SK-N-SH (cell line): ENCODE measurements around the gene ZNF580. TPM values are rescaled to one million over a fixed set of nuclear protein-coding genes. Genes with fewer than 3 reads are reported as not detected.

Experiments
- CTCF ChIA-PET: fragments of 300-600, 350-600 bp; formaldehyde crosslinking; extraction: SDS; loops from one replicate; lab custom pipeline; 2021; lab: Yijun Ruan, JAX
- POLR2A ChIA-PET: fragments of 350-600 bp; sonication (Branson Sonifier 250); formaldehyde crosslinking; extraction: SDS; loops from one replicate; lab custom pipeline; 2020; ENCODE audit warnings: antibody characterized with exemption, inconsistent platforms; lab: Yijun Ruan, JAX
- DNase-seq: peaks from one replicate; pipeline ENCODE4 v3.0.0; 2012
- H2AFZ ChIP-seq: fragments of 200-600 bp; sonication (generic); 2 replicates; pipeline ENCODE4 v1.8.1; 2016; ENCODE audit warnings: antibody characterized with exemption, mild to moderate bottlenecking, low read depth
- H3F3A ChIP-seq: fragments of 200-600 bp; sonication (generic); replicated peaks from 2 replicates; pipeline ENCODE3; 2016; ENCODE audit warnings: antibody characterized with exemption, mild to moderate bottlenecking; ENCODE audit not compliant: insufficient read depth
- H3K27ac ChIP-seq, 2 experiments: fragments of 200-500 bp in 1 of 2; fragments of 200-600 bp in 1 of 2; sonication (Bioruptor generic) in 1 of 2; sonication (generic), shearing (Covaris generic) in 1 of 2; 2 replicates each; pipeline versions ENCODE4 v1.5.1 to v1.6.1; 2014 to 2016; ENCODE audit warnings: low read depth in 2 of 2, inconsistent platforms in 1 of 2, low read length in 1 of 2, mild to moderate bottlenecking in 1 of 2, mixed read lengths in 1 of 2
- H3K27me3 ChIP-seq: fragments of 200-600 bp; sonication (generic), shearing (Covaris generic); 2 replicates; pipeline ENCODE4 v1.6.1; 2016; ENCODE audit warnings: mixed run types; ENCODE audit not compliant: insufficient read depth
- H3K36me3 ChIP-seq, 2 experiments: fragments of 200-500 bp in 1 of 2; fragments of 200-600 bp in 1 of 2; sonication (Bioruptor generic) in 1 of 2; sonication (generic) in 1 of 2; replicated peaks in 1 of 2; 2 replicates each; pipeline versions ENCODE3 to v1.5.1; 2014 to 2016; ENCODE audit warnings: low read length in 1 of 2, mild to moderate bottlenecking in 1 of 2; ENCODE audit not compliant: insufficient read depth in 2 of 2, control insufficient read depth in 1 of 2
- H3K4me1 ChIP-seq, 2 experiments: fragments of 200-500 bp in 1 of 2; fragments of 200-600 bp in 1 of 2; sonication (Bioruptor generic) in 1 of 2; sonication (generic), shearing (Covaris generic) in 1 of 2; 2 replicates each; pipeline versions ENCODE4 v1.5.1 to v1.6.1; 2014 to 2016; ENCODE audit warnings: low read depth in 1 of 2, low read length in 1 of 2, mixed run types in 1 of 2; ENCODE audit not compliant: insufficient read depth in 2 of 2, control insufficient read depth in 1 of 2
- H3K4me2 ChIP-seq: fragments of 200-600 bp; sonication (generic), shearing (Covaris generic); 2 replicates; pipeline ENCODE4 v1.6.1; 2017; ENCODE audit warnings: mixed run types
- H3K4me3 ChIP-seq, 2 experiments: fragments of 200-500 bp in 1 of 2; fragments of 200-600 bp in 1 of 2; sonication (Bioruptor generic) in 1 of 2; sonication (generic), shearing (Covaris generic) in 1 of 2; 2 replicates each; pipeline versions ENCODE4 v1.5.1 to v1.8.1; 2014 to 2016; ENCODE audit warnings: low read depth in 2 of 2, inconsistent platforms in 1 of 2, low read length in 1 of 2, mild to moderate bottlenecking in 1 of 2, mixed read lengths in 1 of 2, moderate library complexity in 1 of 2
- H3K79me2 ChIP-seq: fragments of 200-600 bp; sonication (generic); 2 replicates; pipeline ENCODE4 v1.8.1; 2017; ENCODE audit warnings: mild to moderate bottlenecking; ENCODE audit not compliant: insufficient read depth
- H3K9ac ChIP-seq: fragments of 200-600 bp; sonication (generic); 2 replicates; pipeline ENCODE4 v1.6.1; 2017; ENCODE audit warnings: mixed run types
- H3K9me2 ChIP-seq: fragments of 200-600 bp; sonication (generic); 2 replicates; pipeline ENCODE4 v1.6.1; 2017; ENCODE audit warnings: mixed run types
- H3K9me3 ChIP-seq: fragments of 200-600 bp; sonication (generic); 2 replicates; pipeline ENCODE4 v1.6.1; 2017; ENCODE audit warnings: mixed run types, mild to moderate bottlenecking, moderate library complexity
- H4K20me1 ChIP-seq: fragments of 200-600 bp; sonication (generic); 2 replicates; pipeline ENCODE4 v1.6.1; 2017; ENCODE audit warnings: mild to moderate bottlenecking, mixed run types; ENCODE audit not compliant: insufficient read depth
- CHD2 ChIP-seq: fragments of 150-350 bp; IDR thresholded peaks from 2 replicates; pipeline ENCODE4 v1.6.1; 2018; ENCODE audit warnings: low read length; ENCODE audit not compliant: partially characterized antibody
- EZH2phosphoT487 ChIP-seq: fragments of 200-600 bp; sonication (generic); IDR thresholded peaks from 2 replicates; pipeline ENCODE4 v1.6.1; 2017; ENCODE audit warnings: low read depth, mixed run types, mild to moderate bottlenecking, antibody characterized with exemption, moderate library complexity, borderline replicate concordance
- FOXM1 ChIP-seq: IDR thresholded peaks from 2 replicates; pipeline ENCODE4 v1.4.0; 2012; ENCODE audit warnings: low read depth, mild to moderate bottlenecking
- GABPA ChIP-seq: IDR thresholded peaks from 2 replicates; pipeline ENCODE4 v1.4.0; 2012; ENCODE audit warnings: low read depth, mild to moderate bottlenecking
- MEF2A ChIP-seq: IDR thresholded peaks from 2 replicates; pipeline ENCODE4 v1.4.0; 2012; ENCODE audit warnings: low read depth, borderline replicate concordance
- MXI1 ChIP-seq: IDR thresholded peaks from 2 replicates; pipeline ENCODE4 v1.6.1; 2012; ENCODE audit warnings: mild to moderate bottlenecking, low read depth, low read length, improper control_type of control experiment
- POLR2AphosphoS5 ChIP-seq: IDR thresholded peaks from 2 replicates; pipeline ENCODE4 v1.6.1; 2012; ENCODE audit warnings: low read depth, low read length
- RAD21 ChIP-seq: IDR thresholded peaks from 2 replicates; pipeline ENCODE4 v1.6.1; 2012; ENCODE audit warnings: mild to moderate bottlenecking, low read length
- RFX5 ChIP-seq: IDR thresholded peaks from 2 replicates; pipeline ENCODE4 v1.6.1; 2012; ENCODE audit warnings: mild to moderate bottlenecking, improper control_type of control experiment, low read length
- SIN3A ChIP-seq: IDR thresholded peaks from 2 replicates; pipeline ENCODE4 v1.6.1; 2012; ENCODE audit warnings: low read depth, mild to moderate bottlenecking, low read length, moderate library complexity, borderline replicate concordance
- SMC3 ChIP-seq: IDR thresholded peaks from 2 replicates; pipeline ENCODE4 v1.6.1; 2012; ENCODE audit warnings: low read depth, low read length, improper control_type of control experiment
- TEAD4 ChIP-seq: IDR thresholded peaks from 2 replicates; pipeline ENCODE4 v1.4.0; 2012; ENCODE audit warnings: mild to moderate bottlenecking, borderline replicate concordance; ENCODE audit not compliant: insufficient read depth
- WGBS: methylation state at CpG from one replicate; pipeline ENCODE4 v1.1.6; 2017; ENCODE audit warnings: low lambda C conversion rate; 5-methylcytosine and 5-hydroxymethylcytosine counted together
- polyA plus RNA-seq, 3 experiments: library from polyadenylated mRNA; depleted of rRNA; stranded (reverse); fragments of >200 nt; gene quantifications; 2 replicates each; pipeline ENCODE4 v1.2.3, GENCODE V29; 2012
- TF ChIP-seq, protein P1 (sequence below): IDR thresholded peaks from 2 replicates; pipeline ENCODE4 v1.4.0; 2012; ENCODE audit warnings: low read depth, borderline replicate concordance
- TF ChIP-seq, protein P2 (sequence below): IDR thresholded peaks from 2 replicates; pipeline ENCODE4; 2012
- TF ChIP-seq, protein P3 (sequence below): fragments of 200-600 bp; sonication (generic); IDR thresholded peaks from 2 replicates; pipeline ENCODE4 v1.6.1; 2017; ENCODE audit warnings: antibody characterized with exemption, mild to moderate bottlenecking, moderate library complexity
- TF ChIP-seq, protein P4 (sequence below): fragments of 150-350 bp; IDR thresholded peaks from 2 replicates; pipeline ENCODE4 v1.6.1; 2016; ENCODE audit warnings: mild to moderate bottlenecking, low read depth, low read length

The ZNF580 gene
- polyA plus RNA-seq, 1 of the 3 experiments (the other 2 are of a cell fraction), result 21.9 TPM

DNA sequence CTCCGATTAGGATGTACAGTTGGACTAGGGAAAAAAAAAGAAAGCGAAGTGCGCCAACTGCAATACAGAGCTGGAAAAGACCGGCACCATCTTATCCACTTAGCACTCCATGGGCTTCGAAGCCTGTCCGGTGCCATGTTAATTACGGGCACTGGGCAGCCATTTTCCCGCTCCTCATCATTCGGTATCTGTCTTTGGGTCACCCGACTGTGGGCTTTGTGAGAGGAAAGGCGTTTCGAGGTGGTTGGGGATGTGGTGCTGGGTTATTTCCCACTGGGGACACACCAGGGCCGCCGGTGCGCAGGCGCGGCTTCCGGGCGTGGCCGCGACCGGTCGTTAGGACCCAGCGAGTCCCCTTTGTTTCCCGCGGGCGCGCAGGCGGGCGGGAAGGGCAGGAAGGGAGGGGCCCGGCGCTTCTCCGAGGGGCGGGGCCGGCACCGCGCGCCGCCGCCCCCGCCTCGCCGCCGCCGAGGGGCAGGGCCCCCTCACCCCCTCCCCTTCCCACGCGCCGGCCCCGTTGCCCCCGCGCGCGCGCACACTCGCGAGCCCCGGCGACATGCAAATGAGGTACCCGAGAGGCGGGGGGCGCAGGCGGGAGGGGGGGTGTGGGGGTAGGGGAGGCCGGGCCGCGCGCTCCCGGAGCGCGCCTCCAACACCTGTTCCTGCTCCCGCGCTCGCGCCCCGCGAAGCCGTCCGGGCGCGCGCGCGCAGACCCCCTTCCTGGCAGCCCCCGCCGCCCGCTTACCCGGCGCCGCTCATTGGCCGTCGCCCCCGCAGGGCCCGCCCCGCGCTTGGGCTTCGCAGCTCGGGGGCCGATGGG lies 40.8 kb upstream of the ZNF580 start, which contains the start of gene ZNF524 (continued):
- TF ChIP-seq EZH2phosphoT487 (no peak), MEF2A (no peak), CHD2 (peak; percentile 73), RFX5 (no peak)
- TF ChIP-seq, protein P1, sequence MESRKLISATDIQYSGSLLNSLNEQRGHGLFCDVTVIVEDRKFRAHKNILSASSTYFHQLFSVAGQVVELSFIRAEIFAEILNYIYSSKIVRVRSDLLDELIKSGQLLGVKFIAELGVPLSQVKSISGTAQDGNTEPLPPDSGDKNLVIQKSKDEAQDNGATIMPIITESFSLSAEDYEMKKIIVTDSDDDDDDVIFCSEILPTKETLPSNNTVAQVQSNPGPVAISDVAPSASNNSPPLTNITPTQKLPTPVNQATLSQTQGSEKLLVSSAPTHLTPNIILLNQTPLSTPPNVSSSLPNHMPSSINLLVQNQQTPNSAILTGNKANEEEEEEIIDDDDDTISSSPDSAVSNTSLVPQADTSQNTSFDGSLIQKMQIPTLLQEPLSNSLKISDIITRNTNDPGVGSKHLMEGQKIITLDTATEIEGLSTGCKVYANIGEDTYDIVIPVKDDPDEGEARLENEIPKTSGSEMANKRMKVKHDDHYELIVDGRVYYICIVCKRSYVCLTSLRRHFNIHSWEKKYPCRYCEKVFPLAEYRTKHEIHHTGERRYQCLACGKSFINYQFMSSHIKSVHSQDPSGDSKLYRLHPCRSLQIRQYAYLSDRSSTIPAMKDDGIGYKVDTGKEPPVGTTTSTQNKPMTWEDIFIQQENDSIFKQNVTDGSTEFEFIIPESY, result peak; percentile 47; the same call in 1 of the 2 replicates
- TF ChIP-seq, protein P2, sequence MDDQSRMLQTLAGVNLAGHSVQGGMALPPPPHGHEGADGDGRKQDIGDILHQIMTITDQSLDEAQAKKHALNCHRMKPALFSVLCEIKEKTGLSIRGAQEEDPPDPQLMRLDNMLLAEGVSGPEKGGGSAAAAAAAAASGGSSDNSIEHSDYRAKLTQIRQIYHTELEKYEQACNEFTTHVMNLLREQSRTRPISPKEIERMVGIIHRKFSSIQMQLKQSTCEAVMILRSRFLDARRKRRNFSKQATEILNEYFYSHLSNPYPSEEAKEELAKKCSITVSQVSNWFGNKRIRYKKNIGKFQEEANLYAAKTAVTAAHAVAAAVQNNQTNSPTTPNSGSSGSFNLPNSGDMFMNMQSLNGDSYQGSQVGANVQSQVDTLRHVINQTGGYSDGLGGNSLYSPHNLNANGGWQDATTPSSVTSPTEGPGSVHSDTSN, result peak; percentile 41; the same call in 1 of the 2 replicates

DNA sequence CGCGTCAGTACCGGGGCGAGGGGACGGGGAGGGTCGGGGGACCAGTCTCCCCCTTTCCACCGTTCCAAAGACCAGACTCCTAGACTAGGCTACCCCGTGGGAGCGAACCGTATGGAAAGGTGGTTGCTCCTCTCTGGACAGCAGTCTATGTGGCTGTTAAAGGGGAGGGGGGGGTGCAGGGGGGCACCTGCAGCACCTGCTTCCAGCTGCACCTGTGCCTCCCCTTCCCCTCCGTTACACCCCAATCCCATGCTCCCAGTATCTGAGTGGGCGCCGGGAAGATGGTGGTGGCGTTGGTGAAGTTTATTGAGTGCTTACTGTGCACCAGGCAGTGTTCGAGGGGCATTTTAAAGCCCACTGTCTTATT lies 40.2 kb upstream of the ZNF580 start:
- Histone ChIP-seq H3K9ac (peak overlapping the region; percentile 99), H3K9me3 (no peaks in the 10 kb centered on the region), H3K4me3 (peak overlapping the region; percentile 67 to 91), H3K36me3 (peaks cover 14% of the 10 kb centered on the region in 2 experiments), H3K4me1 (peaks cover 9 to 17% of the 10 kb centered on the region in 2 experiments; a peak in 3 of 4 replicates), H3K27me3 (no peaks in the 10 kb centered on the region)
- TF ChIP-seq POLR2AphosphoS5 (peak; percentile 60; the same call in 1 of the 2 replicates), FOXM1 (no peak)
- TF ChIP-seq, all 33 proteins: peak for 1
- peaks cover 20% of the 10 kb centered on the region for H3K79me2 ChIP-seq
- H4K20me1 ChIP-seq, result no peaks in the 10 kb centered on the region
- WGBS, result 12% methylated on average over 6 of the region's 15 CpGs
- H3K27ac ChIP-seq, result peak overlapping the region; percentile 98 to 99
- CTCF ChIA-PET, result interaction anchor here (1.2 to 1.8 kb wide), 4 partner anchors 32 to 460 kb away, joined by 3 to 5 read pairs (median 4); partner anchors contain the start of gene ZNF628
- no peaks in the 10 kb centered on the region for H3K9me2 ChIP-seq
- H2AFZ ChIP-seq, result peak overlapping the region; percentile 32; the same call in 1 of the 2 replicates
- POLR2A ChIA-PET, result interaction anchor here (0.8 to 2.1 kb wide), 7 partner anchors 20 to 124 kb away, joined by 3 to 7 read pairs (median 4); partner anchors contain the start of genes NAT14, U2AF2, ZNF579 and ZNF628
- H3F3A ChIP-seq, result peaks cover 26% of the 10 kb centered on the region
- no peak for DNase-seq
- H3K4me2 ChIP-seq, result peak overlapping the region; percentile 94

DNA sequence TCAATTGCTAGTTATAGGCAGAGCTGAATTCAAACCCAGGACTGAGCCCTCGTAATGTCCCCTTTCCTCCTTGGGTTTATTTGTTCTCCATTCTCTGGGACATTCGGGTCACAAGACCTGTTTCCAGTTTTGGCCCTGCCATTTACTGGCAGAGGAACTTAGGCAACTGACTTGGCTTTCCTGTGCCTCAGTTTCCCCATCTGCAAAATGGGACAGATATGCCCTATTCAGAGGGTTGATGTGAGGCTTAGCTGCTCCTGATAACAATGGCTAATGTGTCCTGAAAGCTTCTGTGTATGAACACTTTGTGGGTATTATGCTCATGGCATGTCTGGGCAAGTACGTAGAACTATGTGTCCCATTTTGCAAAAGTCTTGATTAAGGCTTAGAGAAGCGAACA lies 39.7 kb upstream of the ZNF580 start:
- peaks cover 9 to 17% of the 10 kb centered on the region in 2 experiments; a peak in 3 of 4 replicates for H3K4me1 ChIP-seq
- H3K9me2 ChIP-seq, result no peaks in the 10 kb centered on the region
- DNase-seq, result no peak
- POLR2A ChIA-PET, result interaction anchor here (0.8 to 2.1 kb wide), 3 partner anchors 20 to 124 kb away, joined by 3 to 7 read pairs (median 4); partner anchors contain the start of genes NAT14, ZNF579 and ZNF628
- peak overlapping the region; percentile 98 to 99; a peak in 3 of 4 replicates for H3K27ac ChIP-seq
- H3K79me2 ChIP-seq, result peaks cover 24% of the 10 kb centered on the region
- peaks cover 10 to 12% of the 10 kb centered on the region in 2 experiments for H3K36me3 ChIP-seq
- H3K4me2 ChIP-seq, result peak overlapping the region; percentile 94
- CTCF ChIA-PET, result interaction anchor here (1.2 to 1.8 kb wide), 3 partner anchors 31 to 460 kb away, joined by 3 to 5 read pairs (median 4); no protein-coding TSS in a partner anchor
- no peak overlapping the region for H2AFZ ChIP-seq
- no peaks in the 10 kb centered on the region for H3K9me3 ChIP-seq
- 86% methylated on average over 4 of the region's 4 CpGs for WGBS
- H3K27me3 ChIP-seq, result no peaks in the 10 kb centered on the region
- H3K9ac ChIP-seq, result peak overlapping the region; percentile 99; the same call in 1 of the 2 replicates
- H3F3A ChIP-seq, result peaks cover 30% of the 10 kb centered on the region
- peak overlapping the region; percentile 67 to 91 for H3K4me3 ChIP-seq
- H4K20me1 ChIP-seq, result no peaks in the 10 kb centered on the region
- TF ChIP-seq GABPA (no peak), TEAD4 (no peak), MEF2A (no peak), SIN3A (no peak), MXI1 (no peak), SMC3 (no peak), RFX5 (no peak), RAD21 (no peak), POLR2AphosphoS5 (no peak)
- TF ChIP-seq, protein P3, sequence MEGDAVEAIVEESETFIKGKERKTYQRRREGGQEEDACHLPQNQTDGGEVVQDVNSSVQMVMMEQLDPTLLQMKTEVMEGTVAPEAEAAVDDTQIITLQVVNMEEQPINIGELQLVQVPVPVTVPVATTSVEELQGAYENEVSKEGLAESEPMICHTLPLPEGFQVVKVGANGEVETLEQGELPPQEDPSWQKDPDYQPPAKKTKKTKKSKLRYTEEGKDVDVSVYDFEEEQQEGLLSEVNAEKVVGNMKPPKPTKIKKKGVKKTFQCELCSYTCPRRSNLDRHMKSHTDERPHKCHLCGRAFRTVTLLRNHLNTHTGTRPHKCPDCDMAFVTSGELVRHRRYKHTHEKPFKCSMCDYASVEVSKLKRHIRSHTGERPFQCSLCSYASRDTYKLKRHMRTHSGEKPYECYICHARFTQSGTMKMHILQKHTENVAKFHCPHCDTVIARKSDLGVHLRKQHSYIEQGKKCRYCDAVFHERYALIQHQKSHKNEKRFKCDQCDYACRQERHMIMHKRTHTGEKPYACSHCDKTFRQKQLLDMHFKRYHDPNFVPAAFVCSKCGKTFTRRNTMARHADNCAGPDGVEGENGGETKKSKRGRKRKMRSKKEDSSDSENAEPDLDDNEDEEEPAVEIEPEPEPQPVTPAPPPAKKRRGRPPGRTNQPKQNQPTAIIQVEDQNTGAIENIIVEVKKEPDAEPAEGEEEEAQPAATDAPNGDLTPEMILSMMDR, result no peak
- TF ChIP-seq, protein P4, sequence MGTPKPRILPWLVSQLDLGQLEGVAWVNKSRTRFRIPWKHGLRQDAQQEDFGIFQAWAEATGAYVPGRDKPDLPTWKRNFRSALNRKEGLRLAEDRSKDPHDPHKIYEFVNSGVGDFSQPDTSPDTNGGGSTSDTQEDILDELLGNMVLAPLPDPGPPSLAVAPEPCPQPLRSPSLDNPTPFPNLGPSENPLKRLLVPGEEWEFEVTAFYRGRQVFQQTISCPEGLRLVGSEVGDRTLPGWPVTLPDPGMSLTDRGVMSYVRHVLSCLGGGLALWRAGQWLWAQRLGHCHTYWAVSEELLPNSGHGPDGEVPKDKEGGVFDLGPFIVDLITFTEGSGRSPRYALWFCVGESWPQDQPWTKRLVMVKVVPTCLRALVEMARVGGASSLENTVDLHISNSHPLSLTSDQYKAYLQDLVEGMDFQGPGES, result no peak
